Islet precursor cell (in vitro differentiated cells): ENCODE data around the gene SLC25A38.

Source experiments
- DNase-seq: peaks from one replicate; pipeline ENCODE4 v3.0.0-alpha.2; 2018

SLC25A38 gene

DNA sequence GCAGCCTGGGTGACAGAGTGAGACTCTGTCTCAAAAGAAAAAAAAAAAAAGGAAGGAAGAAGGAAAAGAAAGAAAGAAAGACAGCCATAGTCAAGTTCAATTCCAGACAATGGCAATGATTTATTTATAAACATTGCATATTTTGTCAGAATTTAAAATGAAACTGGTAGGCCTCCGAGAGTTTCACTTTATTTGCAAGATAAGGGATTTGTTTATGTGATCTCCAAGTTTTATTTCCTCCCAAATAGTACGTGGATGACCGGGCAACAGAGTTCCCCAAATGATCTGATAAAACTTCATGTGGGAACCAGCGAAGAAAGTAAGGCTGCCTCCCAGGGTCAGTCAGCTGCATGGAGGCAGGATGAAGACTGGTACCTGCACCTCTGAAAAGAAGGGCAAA is 55.7 kb downstream of the SLC25A38 start:
- no peak for DNase-seq

- no peak for DNase-seq
These were observed 57.1 kb downstream of the SLC25A38 start for GRCh38 chr3:39440316-39440715.

- DNase-seq, result no peak
These were observed 60.4 kb downstream of the SLC25A38 start for GRCh38 chr3:39443530-39443929.

DNA sequence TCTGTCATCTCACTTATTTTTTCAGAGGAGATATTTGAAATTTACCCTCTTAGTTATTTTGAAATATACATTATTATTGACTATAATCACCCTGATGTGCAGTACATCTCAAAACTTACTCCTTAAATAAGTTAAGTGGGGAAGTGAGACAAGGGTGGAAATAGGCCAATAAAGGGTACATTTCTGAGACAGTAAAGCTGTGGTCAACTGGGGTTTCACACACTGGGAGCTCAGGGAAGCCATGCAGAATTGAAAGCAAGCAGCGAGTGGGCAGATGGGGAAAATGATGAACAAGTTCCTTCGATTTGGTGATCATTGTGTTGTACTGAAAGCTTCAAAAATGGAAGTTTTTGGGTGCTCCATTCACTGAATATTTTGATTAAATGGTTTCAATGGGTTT is 62.8 kb downstream of the SLC25A38 start:
- no peak for DNase-seq

DNA sequence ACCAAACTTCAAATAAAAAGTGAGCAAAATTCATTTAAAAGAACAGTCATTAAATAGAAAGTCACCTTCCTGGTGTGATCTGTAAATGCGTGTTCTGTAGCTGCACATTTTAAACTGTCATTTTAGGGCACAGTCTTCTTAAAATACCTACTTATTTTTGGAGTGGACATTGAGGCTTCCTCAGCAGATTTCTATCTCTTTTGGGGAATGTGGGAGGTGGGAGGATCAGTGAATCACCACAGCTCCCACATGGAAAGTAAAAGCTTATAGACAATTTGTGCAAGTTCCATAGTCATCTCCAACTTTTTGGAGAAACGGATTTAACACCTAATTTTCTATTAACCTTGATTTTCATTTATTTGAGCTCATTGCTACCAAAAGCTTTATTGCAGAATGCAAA is 63.3 kb downstream of the SLC25A38 start:
- DNase-seq, result no peak
